Common myeloid progenitor, CD34-positive (primary cell): ENCODE measurements around the gene SPHK1.

Source experiments
- CTCF ChIA-PET: fragments of 350-600 bp; sonication (Branson Sonifier 250); formaldehyde crosslinking; loops from one replicate; lab custom pipeline; 2021; ENCODE audit warnings: antibody characterized with exemption; lab: Charles Lee
- POLR2A ChIA-PET: fragments of 350-600 bp; sonication (Branson Sonifier 250); formaldehyde crosslinking; loops from one replicate; lab custom pipeline; 2021; ENCODE audit warnings: antibody characterized with exemption; lab: Charles Lee
- DNase-seq, 3 donors: peaks; one replicate each; pipeline versions ENCODE4 v3.0.0 to v3.0.0-alpha.2; 2013
- H3K27ac ChIP-seq, 2 experiments: 1 replicate in 1 of 2; 2 replicates in 1 of 2; pipeline ENCODE4 v1.7.0; 2013; ENCODE audit warnings: inconsistent platforms in 2 of 2, low read length in 2 of 2, mild to moderate bottlenecking in 2 of 2, low read depth in 1 of 2, moderate library complexity in 1 of 2; ENCODE audit not compliant: severe bottlenecking in 2 of 2, insufficient read depth in 1 of 2, poor library complexity in 1 of 2
- H3K27me3 ChIP-seq, 5 experiments: replicated peaks in 2 of 5; 1 replicate in 3 of 5; 2 replicates in 2 of 5; pipeline versions ENCODE4 v1.6.1 to v1.7.0; 2013; ENCODE audit warnings: low read length in 4 of 5, mild to moderate bottlenecking in 2 of 5, moderate library complexity in 2 of 5, inconsistent platforms in 1 of 5; ENCODE audit not compliant: insufficient read depth in 5 of 5, control insufficient read depth in 4 of 5
- H3K36me3 ChIP-seq, 4 experiments: 1 replicate in 2 of 4; 2 replicates in 2 of 4; pipeline versions ENCODE4 v1.6.1 to v1.7.0; 2013; ENCODE audit warnings: low read length in 3 of 4, control low read depth in 1 of 4, mild to moderate bottlenecking in 1 of 4; ENCODE audit not compliant: control insufficient read depth in 4 of 4, insufficient read depth in 4 of 4
- H3K4me1 ChIP-seq, 4 experiments: 1 replicate in 3 of 4; 2 replicates in 1 of 4; pipeline versions ENCODE4 v1.6.1 to v1.7.1; 2013; ENCODE audit warnings: low read length in 3 of 4, mild to moderate bottlenecking in 3 of 4, control low read depth in 1 of 4, inconsistent platforms in 1 of 4, moderate library complexity in 1 of 4; ENCODE audit not compliant: control insufficient read depth in 4 of 4, insufficient read depth in 4 of 4; ENCODE audit errors: control extremely low read depth in 1 of 4
- H3K4me3 ChIP-seq, 7 experiments: 1 replicate in 4 of 7; 2 replicates in 3 of 7; pipeline versions ENCODE4 v1.5.1 to v1.7.0; 2013; ENCODE audit warnings: mild to moderate bottlenecking in 7 of 7, low read length in 6 of 7, moderate library complexity in 6 of 7, inconsistent platforms in 2 of 7, low read depth in 2 of 7, control low read depth in 1 of 7; ENCODE audit not compliant: insufficient read depth in 4 of 7, control insufficient read depth in 1 of 7; ENCODE audit errors: extremely low read depth in 1 of 7
- H3K9me3 ChIP-seq, 5 experiments: 1 replicate in 4 of 5; 2 replicates in 1 of 5; pipeline versions ENCODE4 v1.6.1 to v1.7.1; 2013; ENCODE audit warnings: low read length in 4 of 5, mild to moderate bottlenecking in 2 of 5, inconsistent platforms in 1 of 5, low read depth in 1 of 5, moderate library complexity in 1 of 5; ENCODE audit not compliant: control insufficient read depth in 4 of 5, insufficient read depth in 2 of 5; ENCODE audit errors: control extremely low read depth in 1 of 5
- WGBS: methylation state at CpG from one replicate; pipeline ENCODE4 v1.1.5; 2013; ENCODE audit not compliant: insufficient coverage; 5-methylcytosine and 5-hydroxymethylcytosine counted together

The SPHK1 gene

DNA sequence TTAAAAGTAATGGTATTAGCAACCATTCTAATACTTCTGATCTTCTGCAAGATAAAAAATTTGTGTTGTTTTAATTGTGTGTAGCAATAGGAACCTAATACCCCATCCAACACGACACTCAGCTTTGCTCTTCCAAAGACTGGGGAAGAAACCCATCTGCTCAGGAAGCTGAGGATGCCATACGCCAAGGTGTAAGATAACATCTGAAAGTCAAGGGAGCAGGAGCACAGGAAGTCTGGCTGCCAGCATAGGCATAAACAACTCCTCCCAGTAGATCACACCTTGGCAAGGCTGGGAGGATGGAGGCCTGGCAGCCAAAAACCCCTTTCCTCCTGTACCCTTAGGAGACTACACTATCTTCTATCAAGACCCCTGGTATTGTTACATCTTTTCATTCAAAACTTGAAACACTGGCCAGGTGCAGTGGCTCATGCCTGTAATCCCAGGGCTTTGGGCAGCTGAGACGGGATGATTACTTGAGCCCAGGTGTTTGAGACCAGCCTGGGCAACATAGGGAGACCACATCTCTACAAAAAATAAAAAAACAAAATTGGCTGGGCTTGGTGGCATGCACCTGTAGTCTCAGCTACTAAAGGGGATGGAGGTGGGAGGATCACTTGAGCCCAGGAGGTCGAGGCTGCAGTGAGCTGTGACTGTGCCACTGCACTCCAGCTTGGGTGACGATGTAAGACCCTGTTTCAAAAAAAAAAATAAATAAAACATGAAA is 5.7 kb upstream of the SPHK1 start:
- Histone ChIP-seq H3K4me1 (peaks cover 0 to 36% (median 31%) of the 10 kb centered on the region in 4 experiments), H3K9me3 (no peaks in the 10 kb centered on the region), H3K4me3 (no peak overlapping the region), H3K36me3 (no peaks in the 10 kb centered on the region), H3K27ac (no peak overlapping the region), H3K27me3 (no peaks in the 10 kb centered on the region)
- WGBS: 66% methylated on average over 3 of the region's 5 CpGs
- ChIA-PET CTCF (interaction anchor here (0.7 to 13.2 kb wide), 3 partner anchors 11 to 25 kb away, joined by 3 to 118 read pairs (median 5); partner anchors contain the start of gene PRPSAP1), POLR2A (interaction anchor here (0.6 kb wide), 1 partner anchor 78 kb away, joined by 3 read pairs; no protein-coding TSS in a partner anchor)
- peak in 2 of 3 donors; percentile 70 to 79 for DNase-seq

- Histone ChIP-seq H3K4me3 (no peak overlapping the region), H3K27me3 (no peaks in the 10 kb centered on the region), H3K27ac (no peak overlapping the region), H3K36me3 (no peaks in the 10 kb centered on the region), H3K4me1 (peaks cover 0 to 41% (median 34%) of the 10 kb centered on the region in 4 experiments), H3K9me3 (no peaks in the 10 kb centered on the region)
- WGBS: 96% methylated on average over 7 of the region's 11 CpGs
- no peak for DNase-seq
- ChIA-PET POLR2A (no interaction called here), CTCF (interaction anchor here (2.1 to 13.2 kb wide), 2 partner anchors 11 to 20 kb away, joined by 5 to 118 read pairs; no protein-coding TSS in a partner anchor)
Measured at GRCh38 chr17:76379275-76379641, 5.2 kb upstream of the SPHK1 start.

DNA sequence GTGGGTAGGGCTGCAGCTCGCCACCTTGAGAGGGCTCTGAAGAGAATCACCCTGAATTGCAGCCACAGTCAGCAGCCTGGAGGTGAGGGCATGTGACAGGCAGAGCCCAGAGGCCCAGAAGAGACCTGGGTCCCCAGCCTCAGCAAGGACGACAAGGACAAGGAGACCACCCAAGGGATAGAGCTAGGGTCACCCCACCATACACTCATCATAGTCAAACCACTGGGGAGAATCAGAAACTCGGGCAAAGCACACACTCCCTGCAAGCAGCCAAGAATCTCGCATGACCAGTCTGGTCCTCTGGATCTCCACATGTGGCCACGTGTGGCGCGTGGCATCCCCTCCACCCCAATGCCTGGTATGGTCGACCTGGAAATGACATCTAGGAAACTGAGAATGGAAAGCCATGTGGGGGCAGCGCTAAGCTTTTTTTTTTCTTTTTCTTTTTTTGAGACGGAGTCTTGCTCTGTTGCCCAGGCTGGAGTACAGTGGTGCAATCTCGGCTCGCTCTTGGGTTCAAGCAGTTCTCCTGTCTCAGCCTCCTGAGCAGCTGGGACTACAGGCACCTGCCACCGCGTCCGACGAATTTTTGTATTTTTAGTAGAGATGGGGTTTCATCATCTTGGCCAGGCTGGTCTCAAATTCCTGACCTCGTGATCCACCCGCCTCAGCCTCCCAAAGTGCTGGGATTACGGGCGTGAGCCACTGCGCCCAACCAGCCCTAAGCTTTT is 4.6 kb upstream of the SPHK1 start:
- Histone ChIP-seq H3K36me3 (no peaks in the 10 kb centered on the region), H3K27ac (no peak overlapping the region), H3K4me1 (peaks cover 0 to 47% (median 39%) of the 10 kb centered on the region in 4 experiments), H3K9me3 (no peaks in the 10 kb centered on the region), H3K4me3 (no peak overlapping the region), H3K27me3 (peaks cover 0 to 4% (median 0%) of the 10 kb centered on the region in 5 experiments)
- POLR2A ChIA-PET: no interaction called here
- CTCF ChIA-PET: interaction anchor here (0.8 to 13.2 kb wide), 7 partner anchors 15 to 261 kb away, joined by 3 to 118 read pairs (median 4); partner anchors contain the start of gene PRPSAP1
- DNase-seq: no peak
- WGBS: 97% methylated on average over 16 of the region's 21 CpGs

DNA sequence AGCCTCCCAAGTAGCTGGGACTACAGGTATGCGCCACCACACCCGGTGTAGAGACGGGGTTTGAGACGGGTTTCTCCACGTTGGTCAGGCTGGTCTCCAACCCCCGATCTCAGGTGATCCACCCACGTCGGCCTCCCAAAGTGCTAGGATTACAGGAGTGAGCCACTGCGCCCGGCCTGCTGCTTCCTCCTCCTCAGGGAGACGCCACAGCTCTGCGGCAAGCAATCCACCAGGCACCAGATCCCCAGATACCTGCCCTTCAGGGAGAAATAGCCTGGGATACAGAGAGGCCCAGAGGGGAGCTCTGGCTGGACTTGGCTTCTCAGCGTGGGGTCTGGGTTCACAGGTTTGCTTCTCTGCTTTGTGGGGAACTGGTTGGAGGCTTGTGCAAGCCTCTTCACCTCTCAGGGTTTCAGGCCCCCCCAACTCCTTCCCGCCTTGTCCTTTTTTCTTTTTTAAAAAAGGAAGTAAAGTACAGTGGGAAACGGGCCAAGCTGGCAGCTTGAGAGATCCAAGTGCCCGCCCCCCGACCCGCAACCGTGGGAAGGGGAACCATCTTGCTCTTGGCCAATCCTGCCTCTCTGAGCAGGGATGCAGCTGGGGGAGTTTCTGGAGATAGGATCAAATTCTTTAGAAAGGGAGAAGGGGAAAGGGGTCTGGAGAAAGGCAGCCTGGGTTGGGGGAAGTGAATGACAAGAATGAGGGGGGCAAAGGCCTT is 2.6 kb upstream of the SPHK1 start:
- H3K36me3 ChIP-seq: no peaks in the 10 kb centered on the region
- peaks cover 0 to 64% (median 56%) of the 10 kb centered on the region in 4 experiments for H3K4me1 ChIP-seq
- H3K4me3 ChIP-seq: peak overlapping the region in 3 of 7 experiments; percentile 60 to 72 (median 61)
- POLR2A ChIA-PET: no interaction called here
- H3K27me3 ChIP-seq: peaks cover 0 to 13% (median 0%) of the 10 kb centered on the region in 5 experiments
- 51% methylated on average over 19 of the region's 19 CpGs for WGBS
- peak in 2 of 3 donors; percentile 74 to 84 for DNase-seq
- H3K27ac ChIP-seq: no peak overlapping the region
- CTCF ChIA-PET: interaction anchor here (0.7 to 13.2 kb wide), 14 partner anchors 8 to 127 kb away, joined by 3 to 118 read pairs (median 4); partner anchors contain the start of gene PRPSAP1
- H3K9me3 ChIP-seq: no peaks in the 10 kb centered on the region

- 6% methylated on average over 16 of the region's 21 CpGs for WGBS
- ChIA-PET CTCF (interaction anchor here (1.0 to 13.2 kb wide), 4 partner anchors 11 to 83 kb away, joined by 3 to 118 read pairs (median 4); no protein-coding TSS in a partner anchor), POLR2A (no interaction called here)
- peak in 2 of 3 donors; percentile 34 to 46 for DNase-seq
- peaks cover 0 to 13% (median 0%) of the 10 kb centered on the region in 5 experiments for H3K27me3 ChIP-seq
- peaks cover 0 to 64% (median 56%) of the 10 kb centered on the region in 4 experiments for H3K4me1 ChIP-seq
- H3K27ac ChIP-seq: no peak overlapping the region
- H3K36me3 ChIP-seq: no peaks in the 10 kb centered on the region
- H3K9me3 ChIP-seq: no peaks in the 10 kb centered on the region
- H3K4me3 ChIP-seq: peak overlapping the region; percentile 30 to 75 (median 60)
Measured at GRCh38 chr17:76382351-76382802, 2.0 kb upstream of the SPHK1 start.

- H3K4me1 ChIP-seq: peaks cover 0 to 66% (median 56%) of the 10 kb centered on the region in 4 experiments
- ChIA-PET CTCF (interaction anchor here (0.6 to 13.2 kb wide), 4 partner anchors 11 to 273 kb away, joined by 4 to 118 read pairs (median 23); partner anchors contain the start of gene PRPSAP1), POLR2A (interaction anchor here (1.1 to 1.5 kb wide), 2 partner anchors 13 to 29 kb away, joined by 3 to 4 read pairs; partner anchors contain the start of gene PRPSAP1)
- H3K4me3 ChIP-seq: peak overlapping the region; percentile 30 to 75 (median 60)
- H3K27me3 ChIP-seq: peaks cover 0 to 13% (median 0%) of the 10 kb centered on the region in 5 experiments
- H3K36me3 ChIP-seq: no peaks in the 10 kb centered on the region
- H3K9me3 ChIP-seq: no peaks in the 10 kb centered on the region
- DNase-seq: peak in 2 of 3 donors; percentile 48 to 50
- peak overlapping the region in 1 of 2 experiments; percentile 34 for H3K27ac ChIP-seq
- WGBS: 0% methylated on average over 61 of the region's 80 CpGs
Measured at GRCh38 chr17:76382803-76383545, 1.4 kb upstream of the SPHK1 start.
